Measurements from ENCODE around the gene MARVELD2.

- TF ChIP-seq, protein P1, sequence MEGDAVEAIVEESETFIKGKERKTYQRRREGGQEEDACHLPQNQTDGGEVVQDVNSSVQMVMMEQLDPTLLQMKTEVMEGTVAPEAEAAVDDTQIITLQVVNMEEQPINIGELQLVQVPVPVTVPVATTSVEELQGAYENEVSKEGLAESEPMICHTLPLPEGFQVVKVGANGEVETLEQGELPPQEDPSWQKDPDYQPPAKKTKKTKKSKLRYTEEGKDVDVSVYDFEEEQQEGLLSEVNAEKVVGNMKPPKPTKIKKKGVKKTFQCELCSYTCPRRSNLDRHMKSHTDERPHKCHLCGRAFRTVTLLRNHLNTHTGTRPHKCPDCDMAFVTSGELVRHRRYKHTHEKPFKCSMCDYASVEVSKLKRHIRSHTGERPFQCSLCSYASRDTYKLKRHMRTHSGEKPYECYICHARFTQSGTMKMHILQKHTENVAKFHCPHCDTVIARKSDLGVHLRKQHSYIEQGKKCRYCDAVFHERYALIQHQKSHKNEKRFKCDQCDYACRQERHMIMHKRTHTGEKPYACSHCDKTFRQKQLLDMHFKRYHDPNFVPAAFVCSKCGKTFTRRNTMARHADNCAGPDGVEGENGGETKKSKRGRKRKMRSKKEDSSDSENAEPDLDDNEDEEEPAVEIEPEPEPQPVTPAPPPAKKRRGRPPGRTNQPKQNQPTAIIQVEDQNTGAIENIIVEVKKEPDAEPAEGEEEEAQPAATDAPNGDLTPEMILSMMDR (IDR thresholded peaks at IDR 0.05 in 2 of 3, conservative IDR thresholded peaks at IDR 0.05 in 1 of 3; ENCODE audit: borderline replicate concordance in 1 of 3, insufficient read depth in 1 of 3, low read depth in 2 of 3, low read length in 2 of 3) = peak; percentile 28 to 50 (median 36); a peak in 5 of 6 replicates
- TF ChIP-seq CEBPB (IDR thresholded peaks at IDR 0.05; ENCODE audit: low read depth) = no peak
- peak; percentile 60 for TF ChIP-seq POLR2A (IDR thresholded peaks at IDR 0.05; ENCODE audit: borderline replicate concordance, extremely low read depth, insufficient read depth, insufficient read length)
- no peak for TF ChIP-seq YY1 (IDR thresholded peaks at IDR 0.05; ENCODE audit: extremely low read depth, insufficient replicate concordance, low read depth, low read length)
- peak; percentile 85 for TF ChIP-seq ZFX (IDR thresholded peaks at IDR 0.05)
- no peak for TF ChIP-seq EZH2phosphoT487 (IDR thresholded peaks at IDR 0.05; ENCODE audit: borderline replicate concordance)
- peak; percentile 91 for TF ChIP-seq POLR2AphosphoS5 (IDR thresholded peaks at IDR 0.05; ENCODE audit: low read depth, low read length)
Observed at GRCh38 chr5:69414885-69415583, at the start of gene MARVELD2.
